ENCODE data around the gene ELAVL1. TPM values are rescaled to one million over a fixed set of nuclear protein-coding genes. Genes with fewer than 3 reads are reported as not detected.

Gene ELAVL1
- total and polyA plus RNA-seq, 7 donors, result 15.8 to 31.0 (median 20.3) TPM

GRCh38 chr19:8000298-8001038 is 5.0 kb downstream of the ELAVL1 start:
- H3K27ac ChIP-seq, result no peak overlapping the region
- WGBS, 2 donors, result 82 to 87% methylated on average over 6 of the region's 6 CpGs
- H3K27me3 ChIP-seq, result no peaks in the 10 kb centered on the region
- H3K4me1 ChIP-seq, result peaks cover 0 to 68% (median 63%) of the 10 kb centered on the region in 4 donors
- peaks cover 0 to 7% (median 0%) of the 10 kb centered on the region in 4 donors for H3K36me3 ChIP-seq
- intact Hi-C loops (cut with DNase I), result loop anchor here (5.0 to 10.0 kb wide), 2 partner anchors 146 to 252 kb away; no protein-coding TSS in a partner anchor
- no peaks in the 10 kb centered on the region for H3K9me3 ChIP-seq
- no peak overlapping the region for H3K4me3 ChIP-seq
- no peak for DNase-seq
- TF ChIP-seq POLR2AphosphoS5 (IDR thresholded peaks at IDR 0.05), result no peak
- no peak for TF ChIP-seq EP300 (IDR thresholded peaks at IDR 0.05)
- no peak for TF ChIP-seq CTCF (IDR thresholded peaks at IDR 0.05)
- no peak for TF ChIP-seq POLR2A (IDR thresholded peaks at IDR 0.05)

- H3K27me3 ChIP-seq, result no peaks in the 10 kb centered on the region
- peaks cover 0 to 7% (median 0%) of the 10 kb centered on the region in 4 donors for H3K36me3 ChIP-seq
- no peak overlapping the region for H3K4me3 ChIP-seq
- no peak for DNase-seq
- TF ChIP-seq POLR2A (IDR thresholded peaks at IDR 0.05) (no peak), EP300 (IDR thresholded peaks at IDR 0.05) (no peak), CTCF (IDR thresholded peaks at IDR 0.05) (no peak), POLR2AphosphoS5 (IDR thresholded peaks at IDR 0.05) (no peak)
- 95 to 96% methylated on average over 4 of the region's 4 CpGs for WGBS, 2 donors
- H3K9me3 ChIP-seq, result no peaks in the 10 kb centered on the region
- no peak overlapping the region for H3K27ac ChIP-seq
- peaks cover 0 to 68% (median 60%) of the 10 kb centered on the region in 4 donors for H3K4me1 ChIP-seq
- intact Hi-C loops (cut with DNase I), result loop anchor here (10.0 kb wide), 1 partner anchor 435 kb away; no protein-coding TSS in a partner anchor
Observed at GRCh38 chr19:7999376-7999775, 6.1 kb downstream of the ELAVL1 start.

DNA sequence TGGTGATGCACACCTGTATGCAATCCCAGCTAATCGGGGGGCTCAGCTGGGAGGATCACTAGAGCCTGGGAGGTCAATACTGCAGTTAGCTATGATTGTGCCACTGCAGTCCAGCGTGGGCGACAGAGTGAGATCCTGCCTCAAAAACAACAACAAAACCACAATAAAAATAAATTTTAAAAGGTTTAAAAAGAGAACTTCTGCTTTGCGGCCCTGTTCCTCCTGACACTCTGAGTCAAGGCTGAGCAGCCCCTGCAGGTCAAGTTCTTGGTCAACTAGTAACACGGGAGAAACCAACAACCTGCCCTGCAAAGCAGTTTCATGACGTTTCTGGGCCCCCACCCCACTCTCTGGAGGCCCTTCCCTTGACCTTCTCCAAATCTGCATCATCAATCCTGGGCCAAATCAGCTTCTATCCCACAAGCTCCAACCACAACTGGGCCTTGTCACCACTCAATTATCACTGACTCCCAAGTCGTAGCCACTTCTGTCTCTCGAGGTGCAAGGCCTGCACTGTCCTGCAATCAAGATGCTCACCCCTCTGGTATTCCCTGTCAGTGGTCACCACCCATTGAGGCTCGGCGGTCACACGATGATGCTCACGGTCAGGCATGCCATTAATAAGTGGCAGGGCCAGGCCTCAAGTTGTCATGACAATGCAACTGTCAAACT is 7.5 kb downstream of the ELAVL1 start:
- TF ChIP-seq CTCF (IDR thresholded peaks at IDR 0.05) (no peak), POLR2AphosphoS5 (IDR thresholded peaks at IDR 0.05) (no peak)
- H3K4me1 ChIP-seq, result peaks cover 0 to 66% (median 59%) of the 10 kb centered on the region in 4 donors
- no peak for DNase-seq
- no peak overlapping the region for H3K27ac ChIP-seq
- H3K4me3 ChIP-seq, result no peak overlapping the region
- 78 to 84% methylated on average over 12 of the region's 12 CpGs for WGBS, 2 donors
- intact Hi-C loops (cut with DNase I), result loop anchor here (10.0 kb wide), 1 partner anchor 433 kb away; no protein-coding TSS in a partner anchor
- H3K9me3 ChIP-seq, result no peaks in the 10 kb centered on the region
- H3K27me3 ChIP-seq, result no peaks in the 10 kb centered on the region
- H3K36me3 ChIP-seq, result peaks cover 0 to 7% (median 0%) of the 10 kb centered on the region in 4 donors

- intact Hi-C loops (cut with DNase I), result loop anchor here (10.0 kb wide), 1 partner anchor 432 kb away; no protein-coding TSS in a partner anchor
- H3K27me3 ChIP-seq, result no peaks in the 10 kb centered on the region
- H3K4me3 ChIP-seq, result no peak overlapping the region
- H3K27ac ChIP-seq, result no peak overlapping the region
- peaks cover 0 to 7% (median 0%) of the 10 kb centered on the region in 4 donors for H3K36me3 ChIP-seq
- no peaks in the 10 kb centered on the region for H3K9me3 ChIP-seq
- 85 to 98% methylated on average over 3 of the region's 3 CpGs for WGBS, 2 donors
- no peak for DNase-seq
- TF ChIP-seq CTCF (IDR thresholded peaks at IDR 0.05) (no peak), POLR2A (IDR thresholded peaks at IDR 0.05) (no peak), EP300 (IDR thresholded peaks at IDR 0.05) (no peak), POLR2AphosphoS5 (IDR thresholded peaks at IDR 0.05) (no peak)
- peaks cover 0 to 56% (median 48%) of the 10 kb centered on the region in 4 donors for H3K4me1 ChIP-seq
Observed at GRCh38 chr19:7996883-7997282, 8.6 kb downstream of the ELAVL1 start.
